ENCODE measurements around the gene EIF5AL1.
"Not testable (repeated sequence)": the region's sequence is repeated elsewhere in the genome, so short reads cannot be mapped to it uniquely, and the experiment has no call there.

The EIF5AL1 gene

GRCh38 chr10:79484476-79484875 lies 27.9 kb upstream of the EIF5AL1 start:
- H3K4me3 ChIP-seq: no peak overlapping the region
- H3K27ac ChIP-seq: peak overlapping the region in 7 of 21 experiments; percentile 18 to 82 (median 49)

- H3K27ac ChIP-seq: peak overlapping the region in 19 of 21 experiments; percentile 47 to 84 (median 64)
- H3K4me3 ChIP-seq: no peak overlapping the region
Observed at GRCh38 chr10:79487296-79488194, 24.8 kb upstream of the EIF5AL1 start.

- Histone ChIP-seq H3K27ac (peak overlapping the region in 17 of 21 experiments; percentile 49 to 84 (median 68)), H3K4me3 (no peak overlapping the region)
Observed at GRCh38 chr10:79488336-79488735, 24.0 kb upstream of the EIF5AL1 start.

GRCh38 chr10:79488870-79489269 lies 23.5 kb upstream of the EIF5AL1 start:
- no peak overlapping the region for H3K4me3 ChIP-seq
- H3K27ac ChIP-seq: peak overlapping the region in 12 of 21 experiments; percentile 48 to 84 (median 64)

GRCh38 chr10:79490400-79491142 lies 21.8 kb upstream of the EIF5AL1 start:
- H3K4me3 ChIP-seq: no peak overlapping the region
- peak overlapping the region in 5 of 21 experiments; percentile 13 to 52 (median 25) for H3K27ac ChIP-seq

- H3K4me3 ChIP-seq: no peak overlapping the region
- no peak overlapping the region for H3K27ac ChIP-seq
Observed at GRCh38 chr10:79491143-79491835, 21.0 kb upstream of the EIF5AL1 start.

- H3K27ac ChIP-seq: no peak overlapping the region
- H3K4me3 ChIP-seq: no peak overlapping the region
Observed at GRCh38 chr10:79492256-79492655, 20.1 kb upstream of the EIF5AL1 start.

GRCh38 chr10:79492839-79493238 lies 19.5 kb upstream of the EIF5AL1 start:
- no peak overlapping the region for H3K27ac ChIP-seq

GRCh38 chr10:79493806-79494205 lies 18.5 kb upstream of the EIF5AL1 start:
- no peak overlapping the region for H3K27ac ChIP-seq
- H3K4me3 ChIP-seq: no peak overlapping the region

More at GRCh38 chr10:79492839-79493238, 19.5 kb upstream of the EIF5AL1 start:
- H3K4me3 ChIP-seq: no peak overlapping the region

GRCh38 chr10:79494871-79495705 lies 17.2 kb upstream of the EIF5AL1 start:
- Histone ChIP-seq H3K4me3 (no peak overlapping the region), H3K27ac (no peak overlapping the region)

- H3K27ac ChIP-seq: no peak overlapping the region
- H3K4me3 ChIP-seq: no peak overlapping the region
Observed at GRCh38 chr10:79495791-79496190, 16.5 kb upstream of the EIF5AL1 start.

- Histone ChIP-seq H3K27ac (no peak overlapping the region), H3K4me3 (no peak overlapping the region)
Observed at GRCh38 chr10:79496896-79497295, 15.4 kb upstream of the EIF5AL1 start.

GRCh38 chr10:79498291-79498829 lies 14.0 kb upstream of the EIF5AL1 start:
- H3K27ac ChIP-seq: no peak overlapping the region

GRCh38 chr10:79502561-79503309 lies 9.6 kb upstream of the EIF5AL1 start:
- no peak overlapping the region for H3K4me3 ChIP-seq
- H3K27ac ChIP-seq: no peak overlapping the region

More at GRCh38 chr10:79498291-79498829, 14.0 kb upstream of the EIF5AL1 start:
- no peak overlapping the region for H3K4me3 ChIP-seq

- H3K27ac ChIP-seq, H3K4me3 ChIP-seq: not testable (repeated sequence)
Observed at GRCh38 chr10:79503787-79504186, 8.5 kb upstream of the EIF5AL1 start.

GRCh38 chr10:79504483-79504882 lies 7.8 kb upstream of the EIF5AL1 start:
- not testable (repeated sequence) for H3K27ac ChIP-seq, H3K4me3 ChIP-seq

GRCh38 chr10:79505328-79505727 lies 7.0 kb upstream of the EIF5AL1 start:
- not testable (repeated sequence) for H3K4me3 ChIP-seq, H3K27ac ChIP-seq

- H3K4me3 ChIP-seq: no peak overlapping the region
- H3K27ac ChIP-seq: no peak overlapping the region
Observed at GRCh38 chr10:79505829-79506228, 6.5 kb upstream of the EIF5AL1 start.
